AG10803 (cell line): Measurements from ENCODE around the gene LINGO1.

Experiments
- DNase-seq: peaks from one replicate; pipeline ENCODE4 v3.0.0; 2010; ENCODE audit warnings: low read depth
- H3K4me3 ChIP-seq: 2 replicates; pipeline ENCODE4 v1.5.1; 2011; ENCODE audit warnings: mild to moderate bottlenecking, low read length, control low read depth
- TF ChIP-seq, protein P1 (sequence below): conservative IDR thresholded peaks from 2 replicates; pipeline ENCODE4 v1.5.1; 2011; ENCODE audit warnings: mild to moderate bottlenecking, low read length, control low read depth, inconsistent platforms

Gene LINGO1

GRCh38 chr15:77672135-77672534, 39.4 kb upstream of the LINGO1 start:
- TF ChIP-seq, protein P1, sequence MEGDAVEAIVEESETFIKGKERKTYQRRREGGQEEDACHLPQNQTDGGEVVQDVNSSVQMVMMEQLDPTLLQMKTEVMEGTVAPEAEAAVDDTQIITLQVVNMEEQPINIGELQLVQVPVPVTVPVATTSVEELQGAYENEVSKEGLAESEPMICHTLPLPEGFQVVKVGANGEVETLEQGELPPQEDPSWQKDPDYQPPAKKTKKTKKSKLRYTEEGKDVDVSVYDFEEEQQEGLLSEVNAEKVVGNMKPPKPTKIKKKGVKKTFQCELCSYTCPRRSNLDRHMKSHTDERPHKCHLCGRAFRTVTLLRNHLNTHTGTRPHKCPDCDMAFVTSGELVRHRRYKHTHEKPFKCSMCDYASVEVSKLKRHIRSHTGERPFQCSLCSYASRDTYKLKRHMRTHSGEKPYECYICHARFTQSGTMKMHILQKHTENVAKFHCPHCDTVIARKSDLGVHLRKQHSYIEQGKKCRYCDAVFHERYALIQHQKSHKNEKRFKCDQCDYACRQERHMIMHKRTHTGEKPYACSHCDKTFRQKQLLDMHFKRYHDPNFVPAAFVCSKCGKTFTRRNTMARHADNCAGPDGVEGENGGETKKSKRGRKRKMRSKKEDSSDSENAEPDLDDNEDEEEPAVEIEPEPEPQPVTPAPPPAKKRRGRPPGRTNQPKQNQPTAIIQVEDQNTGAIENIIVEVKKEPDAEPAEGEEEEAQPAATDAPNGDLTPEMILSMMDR = no peak
- DNase-seq = no peak
- H3K4me3 ChIP-seq = no peak overlapping the region

DNA sequence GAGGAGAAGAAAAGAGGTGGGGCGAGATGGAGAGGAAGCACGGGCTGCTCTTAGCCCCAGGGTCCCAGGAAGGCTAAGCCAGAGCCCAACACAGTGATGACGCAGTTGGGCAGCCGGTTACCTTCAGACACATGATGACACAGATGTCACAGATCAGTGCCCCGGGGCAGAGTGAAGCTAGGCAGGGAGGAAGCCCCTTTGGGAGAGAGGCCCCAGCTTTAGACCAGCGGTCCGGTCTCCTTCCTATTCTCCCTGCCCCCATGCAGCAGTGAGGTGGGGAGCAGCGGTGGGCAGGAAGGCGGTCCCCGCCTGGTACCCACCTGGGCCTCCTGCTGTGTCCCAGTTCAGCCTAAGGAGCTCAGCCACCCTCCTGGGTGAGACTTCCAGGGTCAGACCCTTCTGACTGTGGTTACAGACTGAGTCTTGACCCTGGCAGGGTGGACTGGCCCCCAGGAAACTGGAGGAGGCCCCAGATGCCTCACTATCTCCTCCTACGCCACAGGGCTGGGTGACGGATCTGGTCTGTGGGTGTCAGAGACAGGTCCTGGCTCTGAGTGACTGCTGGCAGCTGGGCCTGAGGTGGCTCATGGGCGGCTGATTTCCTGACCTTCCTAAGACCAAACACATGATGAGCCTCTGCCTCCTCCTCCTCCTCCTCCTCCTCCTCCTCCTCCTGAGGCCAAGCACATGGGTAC, 38.8 kb upstream of the LINGO1 start:
- TF ChIP-seq, protein P1 = no peak
- no peak overlapping the region for H3K4me3 ChIP-seq
- no peak for DNase-seq

DNA sequence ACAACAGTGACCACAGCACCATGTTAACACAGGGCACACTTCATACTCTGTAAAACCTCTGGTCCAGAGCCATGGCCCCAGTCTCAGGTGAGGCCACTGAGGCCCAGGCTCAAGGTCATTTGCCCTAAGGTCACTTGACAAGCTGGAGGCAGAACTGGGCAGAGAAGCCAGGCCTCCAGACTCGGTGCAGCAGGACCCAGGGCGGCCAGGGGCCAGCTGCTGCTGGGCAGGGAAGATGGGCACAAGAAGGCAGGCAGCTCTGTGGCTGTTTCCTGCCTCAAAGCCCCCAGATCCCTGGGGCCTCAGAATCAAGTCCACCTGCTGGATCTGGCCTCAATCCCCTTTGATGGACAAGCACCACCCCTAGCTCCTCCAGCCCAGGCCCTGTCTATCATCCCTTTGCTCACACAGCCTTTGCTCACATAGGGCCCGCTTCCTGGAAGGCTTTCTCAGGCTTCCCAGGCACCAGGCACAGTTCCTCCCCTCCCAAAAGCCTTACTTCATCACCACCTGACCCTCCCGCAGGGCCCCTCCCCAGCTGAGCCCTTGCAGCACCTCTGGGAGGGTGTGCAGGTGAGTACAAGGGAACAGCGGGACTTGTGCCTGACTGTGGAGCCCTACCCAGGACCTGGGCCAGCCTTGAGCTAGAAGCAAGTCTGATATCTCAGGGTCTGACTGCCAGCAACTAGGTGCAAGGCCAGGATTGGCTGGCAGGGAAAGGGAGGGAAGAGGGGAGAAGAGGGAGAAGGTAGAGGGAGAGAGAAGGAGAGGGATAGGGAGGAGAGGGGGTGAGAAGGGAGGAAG, 38.0 kb upstream of the LINGO1 start:
- TF ChIP-seq, protein P1 = no peak
- no peak overlapping the region for H3K4me3 ChIP-seq
- no peak for DNase-seq

GRCh38 chr15:77669896-77670295, 37.2 kb upstream of the LINGO1 start:
- no peak for DNase-seq
- no peak overlapping the region for H3K4me3 ChIP-seq
- TF ChIP-seq, protein P1 = no peak

- TF ChIP-seq, protein P1 = no peak
- no peak for DNase-seq
- H3K4me3 ChIP-seq = no peak overlapping the region
These were observed 34.9 kb upstream of the LINGO1 start for GRCh38 chr15:77667338-77668234.

DNA sequence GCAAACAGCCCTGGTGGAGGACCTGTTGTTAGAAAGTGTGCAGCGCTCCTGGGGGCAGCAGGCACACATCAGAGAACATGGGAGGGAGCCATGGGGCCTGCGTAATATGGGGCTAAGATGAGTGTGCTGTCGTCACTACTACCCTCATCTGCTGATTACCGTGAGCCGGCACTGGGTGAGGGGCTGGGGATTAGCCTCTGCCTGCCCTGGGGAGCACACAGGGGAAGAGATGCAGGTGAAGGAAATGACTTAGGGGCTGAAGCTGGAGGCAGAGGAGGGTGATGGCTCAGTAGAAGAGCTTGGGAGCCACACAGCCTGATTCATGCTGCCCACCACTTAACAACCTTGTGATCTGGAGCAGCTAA, 33.6 kb upstream of the LINGO1 start:
- no peak overlapping the region for H3K4me3 ChIP-seq
- TF ChIP-seq, protein P1 = no peak
- no peak for DNase-seq
